ENCODE data around the gene STAB2. TPM values are rescaled to one million over a fixed set of nuclear protein-coding genes. Genes with fewer than 3 reads are reported as not detected.
"Not testable (repeated sequence)": the region's sequence is repeated elsewhere in the genome, so short reads cannot be mapped to it uniquely, and the experiment has no call there.

Gene STAB2
- total RNA-seq, 4 donors from 2014 or later: 0.27 to 6.5 (median 1.2) TPM

DNA sequence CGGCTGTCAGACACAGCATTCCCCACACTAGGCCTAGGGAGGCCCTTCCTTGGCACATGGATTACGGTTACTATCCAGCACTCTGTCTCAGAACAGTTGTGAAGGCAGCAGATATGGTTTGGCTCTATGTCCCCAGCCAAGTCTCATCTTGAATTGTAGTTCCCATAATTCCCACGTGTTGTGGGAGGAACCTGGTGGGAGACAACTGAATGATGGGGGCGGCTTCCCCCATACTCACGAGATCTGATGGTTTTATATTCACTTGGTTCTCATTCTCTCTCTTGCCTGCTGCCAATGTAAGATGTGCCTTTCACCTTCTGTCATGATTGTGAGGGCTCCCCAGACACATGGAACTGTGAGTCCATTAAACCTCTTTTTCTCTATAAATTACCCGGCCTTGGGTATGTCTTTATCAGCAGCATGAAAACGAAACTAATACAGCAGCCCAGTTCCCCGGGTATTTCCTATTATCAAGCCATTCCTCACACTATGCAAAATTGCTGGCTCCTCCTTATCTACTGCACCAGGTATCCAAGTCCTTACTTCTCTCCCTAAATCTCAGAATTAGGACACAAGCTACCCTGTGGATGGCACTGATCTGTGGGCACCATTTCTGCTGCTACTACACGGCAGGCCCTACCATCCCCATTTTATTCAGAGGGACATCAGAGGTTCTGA, 220.6 kb downstream of the STAB2 start:
- DNase-seq: no peak
- H3K36me3 ChIP-seq: no peaks in the 10 kb centered on the region
- intact Hi-C loops (cut with DNase I): no loop called here
- H3K9me3 ChIP-seq: no peaks in the 10 kb centered on the region
- no peaks in the 10 kb centered on the region for H3K27me3 ChIP-seq
- TF ChIP-seq, protein P1, sequence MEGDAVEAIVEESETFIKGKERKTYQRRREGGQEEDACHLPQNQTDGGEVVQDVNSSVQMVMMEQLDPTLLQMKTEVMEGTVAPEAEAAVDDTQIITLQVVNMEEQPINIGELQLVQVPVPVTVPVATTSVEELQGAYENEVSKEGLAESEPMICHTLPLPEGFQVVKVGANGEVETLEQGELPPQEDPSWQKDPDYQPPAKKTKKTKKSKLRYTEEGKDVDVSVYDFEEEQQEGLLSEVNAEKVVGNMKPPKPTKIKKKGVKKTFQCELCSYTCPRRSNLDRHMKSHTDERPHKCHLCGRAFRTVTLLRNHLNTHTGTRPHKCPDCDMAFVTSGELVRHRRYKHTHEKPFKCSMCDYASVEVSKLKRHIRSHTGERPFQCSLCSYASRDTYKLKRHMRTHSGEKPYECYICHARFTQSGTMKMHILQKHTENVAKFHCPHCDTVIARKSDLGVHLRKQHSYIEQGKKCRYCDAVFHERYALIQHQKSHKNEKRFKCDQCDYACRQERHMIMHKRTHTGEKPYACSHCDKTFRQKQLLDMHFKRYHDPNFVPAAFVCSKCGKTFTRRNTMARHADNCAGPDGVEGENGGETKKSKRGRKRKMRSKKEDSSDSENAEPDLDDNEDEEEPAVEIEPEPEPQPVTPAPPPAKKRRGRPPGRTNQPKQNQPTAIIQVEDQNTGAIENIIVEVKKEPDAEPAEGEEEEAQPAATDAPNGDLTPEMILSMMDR (IDR thresholded peaks at IDR 0.05): no peak
- no peak for TF ChIP-seq POLR2A (IDR thresholded peaks at IDR 0.05)
- H3K4me3 ChIP-seq (replicated peaks in 1 of 3): no peak overlapping the region
- WGBS, 2 donors: 92 to 96% methylated on average over 9 of the region's 9 CpGs
- no peak overlapping the region for H3K27ac ChIP-seq
- no peaks in the 10 kb centered on the region for H3K4me1 ChIP-seq

DNA sequence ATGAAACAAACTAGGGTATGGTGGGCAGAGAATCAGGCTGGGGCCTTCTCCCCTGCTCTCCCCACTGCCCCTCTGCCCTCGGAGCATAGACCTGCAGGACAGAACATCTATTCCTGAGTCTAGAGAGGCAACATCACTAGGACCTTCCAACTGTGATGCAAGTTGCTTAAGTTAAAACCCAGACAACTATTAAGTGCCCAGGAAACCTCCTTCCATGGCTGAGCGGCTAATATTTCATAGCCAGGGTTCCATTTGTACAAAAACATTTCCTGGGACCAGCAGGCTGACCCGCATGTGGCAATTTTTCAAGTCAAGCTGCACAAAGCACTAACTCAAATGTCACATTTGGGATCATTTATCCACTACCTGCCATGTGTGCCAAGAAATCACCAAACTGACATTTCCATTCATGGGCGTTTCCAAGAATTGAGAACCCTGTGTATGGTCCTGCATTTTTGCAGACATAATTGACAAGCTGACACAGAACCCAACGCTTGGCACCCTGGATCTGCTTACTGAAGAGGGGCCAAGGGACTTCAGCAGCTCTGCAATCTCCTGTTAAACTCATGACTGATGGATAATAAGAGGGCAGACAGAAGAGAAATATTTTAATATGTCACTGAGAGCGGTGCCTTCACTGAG, 221.3 kb downstream of the STAB2 start:
- H3K27ac ChIP-seq: no peak overlapping the region
- WGBS, 2 donors: 92 to 96% methylated on average over 6 of the region's 6 CpGs

DNA sequence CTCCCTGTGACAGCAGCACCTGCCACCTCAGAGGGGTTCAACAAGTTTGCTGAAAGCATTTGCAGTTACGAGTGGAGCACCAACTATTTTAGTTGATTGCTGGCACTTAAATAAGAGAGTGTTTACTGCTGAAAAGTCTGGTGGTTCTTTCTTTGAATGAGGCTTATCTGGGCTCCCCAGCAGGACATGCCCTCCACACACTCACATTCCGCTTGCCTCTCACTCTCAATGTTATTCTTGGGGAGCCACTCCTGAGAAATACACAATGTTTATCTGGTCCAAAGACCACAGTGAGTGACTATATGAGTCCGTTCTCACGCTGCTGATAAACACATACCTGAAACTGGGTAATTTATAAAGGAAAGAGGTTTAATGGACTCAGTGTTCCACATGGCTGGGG, 222.1 kb downstream of the STAB2 start:
- H3K36me3 ChIP-seq: no peaks in the 10 kb centered on the region
- intact Hi-C loops (cut with DNase I): no loop called here
- no peak overlapping the region for H3K27ac ChIP-seq
- no peaks in the 10 kb centered on the region for H3K27me3 ChIP-seq
- no peak for TF ChIP-seq POLR2A (IDR thresholded peaks at IDR 0.05)
- TF ChIP-seq, protein P1 (IDR thresholded peaks at IDR 0.05): no peak
- WGBS, 2 donors: 75 to 77% methylated on average over 4 of the region's 4 CpGs
- no peak overlapping the region for H3K4me3 ChIP-seq (replicated peaks in 1 of 3)
- DNase-seq: no peak
- no peaks in the 10 kb centered on the region for H3K9me3 ChIP-seq
- no peaks in the 10 kb centered on the region for H3K4me1 ChIP-seq

More for the DNA sequence above, 221.3 kb downstream of the STAB2 start:
- H3K27me3 ChIP-seq: no peaks in the 10 kb centered on the region
- H3K36me3 ChIP-seq: no peaks in the 10 kb centered on the region
- no peaks in the 10 kb centered on the region for H3K4me1 ChIP-seq
- TF ChIP-seq POLR2A (IDR thresholded peaks at IDR 0.05): no peak
- TF ChIP-seq, protein P1 (IDR thresholded peaks at IDR 0.05): no peak
- H3K4me3 ChIP-seq (replicated peaks in 1 of 3): no peak overlapping the region
- no peak for DNase-seq
- no peaks in the 10 kb centered on the region for H3K9me3 ChIP-seq
- intact Hi-C loops (cut with DNase I): no loop called here

DNA sequence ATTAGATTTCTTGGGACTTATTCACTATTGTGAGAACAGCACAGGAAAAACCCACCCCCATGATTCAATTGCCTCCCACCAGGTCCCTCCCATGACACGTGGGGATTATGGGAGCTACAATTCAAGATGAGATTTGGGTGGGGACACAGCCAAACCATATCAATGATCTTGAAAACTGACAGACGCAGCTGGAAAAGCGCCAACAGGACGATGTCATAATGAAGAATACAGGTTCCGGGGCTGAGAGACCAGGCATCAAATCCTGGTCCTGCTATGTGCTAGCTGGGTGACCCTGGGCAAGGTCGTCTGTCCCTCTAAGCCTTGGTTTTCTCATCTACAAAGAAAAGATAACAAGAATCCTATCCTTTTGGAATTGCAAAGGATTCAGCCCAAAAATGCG, 222.6 kb downstream of the STAB2 start:
- H3K27me3 ChIP-seq; H3K9me3 ChIP-seq; DNase-seq; H3K4me3 ChIP-seq (replicated peaks in 1 of 3); H3K36me3 ChIP-seq; H3K4me1 ChIP-seq; H3K27ac ChIP-seq; intact Hi-C loops (cut with DNase I): not testable (repeated sequence)
- WGBS, 2 donors: 79 to 96% methylated on average over 7 of the region's 7 CpGs

DNA sequence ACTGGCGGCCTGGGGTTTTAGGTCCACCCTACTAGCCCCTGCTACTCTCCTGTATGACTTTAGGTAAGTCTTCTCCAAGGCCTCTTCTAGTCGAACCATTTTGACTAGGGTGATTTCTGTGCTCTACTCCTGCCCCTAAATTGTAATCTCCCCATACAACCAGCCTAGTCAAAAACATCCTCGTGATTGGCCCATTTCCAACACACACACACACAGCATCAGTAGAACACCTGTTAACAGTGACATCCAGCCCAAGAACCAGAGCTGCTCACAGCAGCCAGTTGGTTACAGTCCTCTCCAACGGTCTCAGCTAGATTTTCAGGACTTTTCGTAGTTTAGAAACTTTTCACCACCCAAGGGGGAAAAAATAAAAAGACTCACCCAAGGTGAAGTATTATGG, 223.0 kb downstream of the STAB2 start:
- H3K4me1 ChIP-seq: no peaks in the 10 kb centered on the region
- TF ChIP-seq POLR2A (IDR thresholded peaks at IDR 0.05): no peak
- TF ChIP-seq, protein P1 (IDR thresholded peaks at IDR 0.05): no peak
- H3K36me3 ChIP-seq: no peaks in the 10 kb centered on the region
- H3K27ac ChIP-seq: no peak overlapping the region
- DNase-seq: no peak
- H3K4me3 ChIP-seq (replicated peaks in 1 of 3): no peak overlapping the region
- intact Hi-C loops (cut with DNase I): no loop called here
- no peaks in the 10 kb centered on the region for H3K27me3 ChIP-seq
- 88 to 95% methylated on average over 5 of the region's 5 CpGs for WGBS, 2 donors
- no peaks in the 10 kb centered on the region for H3K9me3 ChIP-seq

All from thyroid gland (tissue), 4 donors.